ENCODE results near the gene GNB5. TPM values are rescaled to one million over a fixed set of nuclear protein-coding genes. Genes with fewer than 3 reads are reported as not detected.

Gene GNB5
- total RNA-seq, 1 experiment from 2014 or later: 58.7 TPM

DNA sequence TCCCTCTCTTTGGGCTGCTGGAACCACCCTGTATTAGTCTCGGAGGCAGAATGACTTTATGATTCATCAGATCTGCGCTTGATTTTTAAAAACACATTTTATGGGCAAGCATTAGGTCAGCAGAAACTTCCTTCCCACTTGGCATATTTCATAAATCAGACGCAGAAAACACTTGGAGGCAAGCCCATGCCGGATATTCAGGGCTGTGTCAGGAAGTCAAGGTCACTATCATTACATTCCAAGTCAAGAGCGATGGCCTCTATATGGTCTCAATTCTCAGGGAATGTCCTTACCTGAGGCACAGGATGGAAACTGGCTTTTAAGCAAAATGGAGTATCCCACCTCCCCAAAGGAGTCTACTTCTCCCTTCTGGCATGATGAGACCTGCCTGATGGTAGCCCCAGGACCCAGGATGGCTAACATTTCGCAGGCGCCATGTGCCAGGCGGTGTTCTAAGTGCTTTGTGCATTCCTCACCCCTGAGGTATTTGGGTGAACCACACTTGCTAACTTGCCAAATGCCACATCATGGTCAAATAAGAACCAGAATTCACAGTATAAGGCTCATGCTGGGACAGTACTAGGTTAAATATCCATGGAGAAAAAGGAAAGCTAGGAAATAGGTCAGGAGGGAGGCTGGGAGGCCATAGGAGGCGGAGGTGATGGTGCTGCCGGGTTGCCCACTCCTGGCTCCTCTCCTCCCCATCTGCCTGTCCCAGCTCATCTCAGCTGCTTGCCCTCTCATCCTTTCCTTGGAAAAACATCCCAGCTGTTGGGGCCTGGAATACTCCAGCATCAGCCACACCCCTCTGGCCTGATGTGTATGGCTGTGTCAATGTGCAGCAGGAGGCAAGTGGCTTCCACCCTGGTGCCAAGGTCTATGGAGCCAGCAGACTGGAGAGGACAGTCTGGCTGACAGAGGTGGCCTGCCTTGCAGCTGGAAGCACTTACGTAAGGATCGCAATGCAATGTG lies 97.4 kb downstream of the GNB5 start:
- POLR2A ChIA-PET: no interaction called here
- ATAC-seq: peak; percentile 84
- Histone ChIP-seq H3K36me3 (ENCODE audit: control insufficient read depth, insufficient read depth, low read length) (no peaks in the 10 kb centered on the region), H3K4me1 (ENCODE audit: control insufficient read depth, insufficient read depth, low read length) (peaks cover 34% of the 10 kb centered on the region), H3K27me3 (ENCODE audit: control insufficient read depth, insufficient read depth, low read length) (no peaks in the 10 kb centered on the region), H3K9me3 (ENCODE audit: control insufficient read depth, insufficient read depth, low read depth, low read length) (peaks cover 3% of the 10 kb centered on the region; the same call in 1 of the 2 replicates), H3K4me3 (ENCODE audit: low read depth in 2 of 2, low read length in 2 of 2) (peak overlapping the region in 1 of 2 experiments; percentile 17; a peak in 2 of 4 replicates), H3K27ac (ENCODE audit: low read length) (peak overlapping the region; percentile 86)
- peak; percentile 98 for DNase-seq (ENCODE audit: low read depth, low spot score)
- in situ Hi-C loops (cut with HindIII; ENCODE audit: low pct_unique_long_range_greater_than_20kb, low sequenced_read_pairs): no loop called here
- intact Hi-C loops (cut with micrococcal nuclease; ENCODE audit: unreplicated experiment): no loop called here
- TF ChIP-seq, protein P1, sequence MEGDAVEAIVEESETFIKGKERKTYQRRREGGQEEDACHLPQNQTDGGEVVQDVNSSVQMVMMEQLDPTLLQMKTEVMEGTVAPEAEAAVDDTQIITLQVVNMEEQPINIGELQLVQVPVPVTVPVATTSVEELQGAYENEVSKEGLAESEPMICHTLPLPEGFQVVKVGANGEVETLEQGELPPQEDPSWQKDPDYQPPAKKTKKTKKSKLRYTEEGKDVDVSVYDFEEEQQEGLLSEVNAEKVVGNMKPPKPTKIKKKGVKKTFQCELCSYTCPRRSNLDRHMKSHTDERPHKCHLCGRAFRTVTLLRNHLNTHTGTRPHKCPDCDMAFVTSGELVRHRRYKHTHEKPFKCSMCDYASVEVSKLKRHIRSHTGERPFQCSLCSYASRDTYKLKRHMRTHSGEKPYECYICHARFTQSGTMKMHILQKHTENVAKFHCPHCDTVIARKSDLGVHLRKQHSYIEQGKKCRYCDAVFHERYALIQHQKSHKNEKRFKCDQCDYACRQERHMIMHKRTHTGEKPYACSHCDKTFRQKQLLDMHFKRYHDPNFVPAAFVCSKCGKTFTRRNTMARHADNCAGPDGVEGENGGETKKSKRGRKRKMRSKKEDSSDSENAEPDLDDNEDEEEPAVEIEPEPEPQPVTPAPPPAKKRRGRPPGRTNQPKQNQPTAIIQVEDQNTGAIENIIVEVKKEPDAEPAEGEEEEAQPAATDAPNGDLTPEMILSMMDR (IDR thresholded peaks at IDR 0.05): no peak
- TF ChIP-seq POLR2AphosphoS5 (IDR thresholded peaks at IDR 0.05; ENCODE audit: low read depth, low read length): peak; percentile 46; the same call in 1 of the 2 replicates
- TF ChIP-seq, protein P2, sequence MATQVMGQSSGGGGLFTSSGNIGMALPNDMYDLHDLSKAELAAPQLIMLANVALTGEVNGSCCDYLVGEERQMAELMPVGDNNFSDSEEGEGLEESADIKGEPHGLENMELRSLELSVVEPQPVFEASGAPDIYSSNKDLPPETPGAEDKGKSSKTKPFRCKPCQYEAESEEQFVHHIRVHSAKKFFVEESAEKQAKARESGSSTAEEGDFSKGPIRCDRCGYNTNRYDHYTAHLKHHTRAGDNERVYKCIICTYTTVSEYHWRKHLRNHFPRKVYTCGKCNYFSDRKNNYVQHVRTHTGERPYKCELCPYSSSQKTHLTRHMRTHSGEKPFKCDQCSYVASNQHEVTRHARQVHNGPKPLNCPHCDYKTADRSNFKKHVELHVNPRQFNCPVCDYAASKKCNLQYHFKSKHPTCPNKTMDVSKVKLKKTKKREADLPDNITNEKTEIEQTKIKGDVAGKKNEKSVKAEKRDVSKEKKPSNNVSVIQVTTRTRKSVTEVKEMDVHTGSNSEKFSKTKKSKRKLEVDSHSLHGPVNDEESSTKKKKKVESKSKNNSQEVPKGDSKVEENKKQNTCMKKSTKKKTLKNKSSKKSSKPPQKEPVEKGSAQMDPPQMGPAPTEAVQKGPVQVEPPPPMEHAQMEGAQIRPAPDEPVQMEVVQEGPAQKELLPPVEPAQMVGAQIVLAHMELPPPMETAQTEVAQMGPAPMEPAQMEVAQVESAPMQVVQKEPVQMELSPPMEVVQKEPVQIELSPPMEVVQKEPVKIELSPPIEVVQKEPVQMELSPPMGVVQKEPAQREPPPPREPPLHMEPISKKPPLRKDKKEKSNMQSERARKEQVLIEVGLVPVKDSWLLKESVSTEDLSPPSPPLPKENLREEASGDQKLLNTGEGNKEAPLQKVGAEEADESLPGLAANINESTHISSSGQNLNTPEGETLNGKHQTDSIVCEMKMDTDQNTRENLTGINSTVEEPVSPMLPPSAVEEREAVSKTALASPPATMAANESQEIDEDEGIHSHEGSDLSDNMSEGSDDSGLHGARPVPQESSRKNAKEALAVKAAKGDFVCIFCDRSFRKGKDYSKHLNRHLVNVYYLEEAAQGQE (IDR thresholded peaks at IDR 0.05; ENCODE audit: insufficient read depth in 1 of 2, low read depth in 2 of 2, low read length in 1 of 2): no peak
- peak; percentile 70; the same call in 1 of the 2 replicates for TF ChIP-seq TCF7L2 (IDR thresholded peaks at IDR 0.05; ENCODE audit: low read depth, low read length)
- TF ChIP-seq SIN3A (IDR thresholded peaks at IDR 0.05; ENCODE audit: borderline replicate concordance, insufficient read depth, low read depth, low read length): no peak
- no TSS peak for BruUV-seq (replicated peaks)
- CTCF ChIA-PET: no interaction called here

- ATAC-seq (peak; percentile 23), DNase-seq (ENCODE audit: low read depth, low spot score) (no peak)
- intact Hi-C loops (cut with micrococcal nuclease; ENCODE audit: unreplicated experiment) (no loop called here), in situ Hi-C loops (cut with HindIII; ENCODE audit: low pct_unique_long_range_greater_than_20kb, low sequenced_read_pairs) (no loop called here)
- Histone ChIP-seq H3K9me3 (ENCODE audit: control insufficient read depth, insufficient read depth, low read depth, low read length) (peaks cover 3% of the 10 kb centered on the region; the same call in 1 of the 2 replicates), H3K4me1 (ENCODE audit: control insufficient read depth, insufficient read depth, low read length) (peaks cover 34% of the 10 kb centered on the region), H3K4me3 (ENCODE audit: low read depth in 2 of 2, low read length in 2 of 2) (peak overlapping the region in 1 of 2 experiments; percentile 17; a peak in 2 of 4 replicates), H3K27me3 (ENCODE audit: control insufficient read depth, insufficient read depth, low read length) (no peaks in the 10 kb centered on the region), H3K36me3 (ENCODE audit: control insufficient read depth, insufficient read depth, low read length) (no peaks in the 10 kb centered on the region), H3K27ac (ENCODE audit: low read length) (peak overlapping the region; percentile 86)
- POLR2A ChIA-PET: no interaction called here
- TF ChIP-seq, protein P2 (IDR thresholded peaks at IDR 0.05; ENCODE audit: insufficient read depth in 1 of 2, low read depth in 2 of 2, low read length in 1 of 2): no peak
- no peak for TF ChIP-seq SIN3A (IDR thresholded peaks at IDR 0.05; ENCODE audit: borderline replicate concordance, insufficient read depth, low read depth, low read length)
- TF ChIP-seq, protein P1 (IDR thresholded peaks at IDR 0.05): no peak
- no peak; the same call in 1 of the 2 replicates for TF ChIP-seq TCF7L2 (IDR thresholded peaks at IDR 0.05; ENCODE audit: low read depth, low read length)
- no peak for TF ChIP-seq POLR2AphosphoS5 (IDR thresholded peaks at IDR 0.05; ENCODE audit: low read depth, low read length)
- CTCF ChIA-PET: no interaction called here
- BruUV-seq (replicated peaks): TSS peak; percentile 98
Observed at GRCh38 chr15:52093167-52093538, 98.0 kb downstream of the GNB5 start.

Data from Panc1 (cell line).